GM12878 (cell line): Measurements from ENCODE around the gene EPB41L1. TPM values are rescaled to one million over a fixed set of nuclear protein-coding genes. Genes with fewer than 3 reads are reported as not detected.

Experiments
- ATAC-seq: fragments of 200-7000 bp; cut with Tn5 transposase; 3 replicates; pipeline ENCODE4 v1.9.1; 2020; ENCODE audit warnings: mild to moderate bottlenecking, moderate library complexity
- BruUV-seq: library from RNA; stranded (reverse); fragments of 400-500 nt; replicated peaks from 2 replicates; lab custom pipeline; 2021; lab: Mats Ljungman, UMichigan
- CTCF ChIA-PET: fragments of 300-600 bp; sonication (Branson Sonifier 250); formaldehyde crosslinking; extraction: SDS; loops from one replicate; lab custom pipeline; 2021; ENCODE audit warnings: inconsistent platforms; lab: Yijun Ruan, JAX
- POLR2A ChIA-PET: fragments of 350-600 bp; formaldehyde crosslinking; extraction: SDS; loops from one replicate; lab custom pipeline; 2021; ENCODE audit warnings: inconsistent platforms; lab: Charles Lee
- RAD21 ChIA-PET: fragments of 300-600 bp; sonication (Branson Sonifier 250); formaldehyde crosslinking; loops from one replicate; lab custom pipeline; 2023; ENCODE audit warnings: antibody characterized with exemption; ENCODE audit not compliant: unreplicated experiment; lab: Charles Lee
- SMC1A ChIA-PET: fragments of 300-600 bp; sonication (Branson Sonifier 250); formaldehyde crosslinking; loops from one replicate; lab custom pipeline; 2023; ENCODE audit not compliant: unreplicated experiment, uncharacterized antibody; lab: Charles Lee
- DNase-seq: peaks from one replicate; pipeline ENCODE4 v3.0.0-alpha.2; 2011; ENCODE audit warnings: low read depth, low spot score
- FAIRE-seq: peaks from 3 replicates; lab custom pipeline; 2011; peaks lifted over from hg19 to GRCh38; lab: Jason Lieb, UNC
- H2AFZ ChIP-seq: 2 replicates; pipeline ENCODE4 v1.6.0; 2011; ENCODE audit warnings: low read depth, low read length, control low read depth; ENCODE audit not compliant: control insufficient read depth
- H3K27ac ChIP-seq: 2 replicates; pipeline ENCODE4 v1.5.1; 2011; ENCODE audit warnings: control low read depth; ENCODE audit not compliant: control insufficient read depth, insufficient read depth
- H3K27me3 ChIP-seq, 2 experiments: replicated peaks in 1 of 2; 2 replicates each; pipeline versions ENCODE4 v1.6.0 to v1.6.1; 2011; ENCODE audit warnings: low read length in 1 of 2; ENCODE audit not compliant: control insufficient read depth in 2 of 2, insufficient read depth in 2 of 2
- H3K36me3 ChIP-seq, 2 experiments: 2 replicates each; pipeline ENCODE4 v1.5.1; 2011; ENCODE audit warnings: low read length in 1 of 2; ENCODE audit not compliant: control insufficient read depth in 2 of 2, insufficient read depth in 2 of 2
- H3K4me1 ChIP-seq: 2 replicates; pipeline ENCODE4 v1.6.1; 2011; ENCODE audit warnings: mild to moderate bottlenecking, low read length, moderate library complexity, mixed read lengths; ENCODE audit not compliant: control insufficient read depth, insufficient read depth
- H3K4me2 ChIP-seq: 2 replicates; pipeline ENCODE4 v1.6.0; 2011; ENCODE audit warnings: control low read depth; ENCODE audit not compliant: control insufficient read depth, insufficient read depth
- H3K4me3 ChIP-seq: fragments of 200-600 bp; sonication (generic); 2 replicates; pipeline ENCODE4 v1.5.1; 2016
- H3K79me2 ChIP-seq: 2 replicates; pipeline ENCODE4 v1.6.0; 2011; ENCODE audit warnings: low read length; ENCODE audit not compliant: control insufficient read depth, insufficient read depth
- H3K9ac ChIP-seq: 2 replicates; pipeline ENCODE4 v1.8.0; 2011; ENCODE audit warnings: low read length, control low read depth, mixed read lengths; ENCODE audit not compliant: control insufficient read depth, insufficient read depth
- H3K9me3 ChIP-seq: replicated peaks from 3 replicates; pipeline ENCODE4 v1.5.1; 2011; ENCODE audit warnings: mild to moderate bottlenecking, low read length; ENCODE audit not compliant: control insufficient read depth, insufficient read depth
- H4K20me1 ChIP-seq: 2 replicates; pipeline ENCODE4 v1.6.0; 2011; ENCODE audit not compliant: control insufficient read depth, insufficient read depth
- ASH2L ChIP-seq: fragments of 300-600, 200-600 bp; sonication (generic); IDR thresholded peaks from 2 replicates; pipeline ENCODE4 v1.6.1; 2017; ENCODE audit warnings: low read depth, mild to moderate bottlenecking, borderline replicate concordance
- DPF2 ChIP-seq: fragments of 450-650 bp; IDR thresholded peaks from 2 replicates; pipeline ENCODE4 v1.6.1; 2017; ENCODE audit warnings: mild to moderate bottlenecking
- MYB ChIP-seq: fragments of 150-350 bp; IDR thresholded peaks from 2 replicates; pipeline ENCODE4 v1.6.1; 2014; ENCODE audit warnings: mild to moderate bottlenecking, low read depth, low read length, borderline replicate concordance
- RFX5 ChIP-seq: IDR thresholded peaks from 2 replicates; pipeline ENCODE4 v1.6.1; 2011; ENCODE audit warnings: low read depth, low read length, improper control_type of control experiment
- SIX5 ChIP-seq: IDR thresholded peaks from 2 replicates; pipeline ENCODE4 v1.6.1; 2011; ENCODE audit warnings: mild to moderate bottlenecking, low read depth, low read length, moderate library complexity; ENCODE audit not compliant: severe bottlenecking
- SUZ12 ChIP-seq: fragments of 200-600 bp; sonication (generic); IDR thresholded peaks from one replicate; pipeline ENCODE4 v1.6.1; 2018; ENCODE audit warnings: antibody characterized with exemption, mild to moderate bottlenecking; ENCODE audit not compliant: unreplicated experiment
- ZBED1 ChIP-seq: IDR thresholded peaks from 2 replicates; pipeline ENCODE4 v1.6.1; 2016; ENCODE audit warnings: borderline replicate concordance
- WGBS: methylation state at CpG from one replicate; pipeline ENCODE4 v1.1.6; 2016; ENCODE audit warnings: low lambda C conversion rate; ENCODE audit not compliant: insufficient replicate concordance, insufficient coverage; ENCODE audit errors: missing lambda C conversion rate; 5-methylcytosine and 5-hydroxymethylcytosine counted together
- in situ Hi-C: fragments of 300-500 bp; cut with MboI; formaldehyde crosslinking; loops from 9 replicates; pipeline ENCODE4 v1.14.3; 2018; ENCODE audit warnings: mixed read lengths
- intact Hi-C: fragments of 100-400 bp; cut with micrococcal nuclease; formaldehyde crosslinking; loops from one replicate; pipeline ENCODE4 v1.14.2; 2022; ENCODE audit not compliant: unreplicated experiment
- polyA plus RNA-seq, 11 experiments: library from polyadenylated mRNA; depleted of rRNA in 4 of 11; unstranded in 6 of 11; stranded (reverse) in 5 of 11; fragments of >200 nt; fragmentation: Nextera tagmentation in 4 of 11; fragmentation: Illumina TruSeq in 1 of 11; extraction: Ambion mirVana in 4 of 11; extraction: Trizol in 1 of 11; gene quantifications; 1 replicate in 1 of 11; 2 replicates in 10 of 11; pipeline versions ENCODE4 v1.2.1 to v1.2.3, GENCODE V29; 2011 to 2016; ENCODE audit warnings: inconsistent platforms in 2 of 11, missing spikeins in 2 of 11, low read depth in 1 of 11
- total RNA-seq, 4 experiments: library from RNA; depleted of rRNA in 3 of 4; stranded (reverse); fragments of >200 nt in 3 of 4; fragmentation: Illumina TruSeq in 1 of 4; extraction: Trizol in 1 of 4; gene quantifications; 2 replicates each; pipeline versions ENCODE4 v1.2.1 to v1.2.3, GENCODE V29; 2013 to 2021
- TF ChIP-seq, protein P1 (sequence below): fragments of 450-650 bp; IDR thresholded peaks from 2 replicates; pipeline ENCODE4 v1.6.1; 2017; ENCODE audit warnings: antibody characterized with exemption, mild to moderate bottlenecking, moderate library complexity

The EPB41L1 gene
- total and polyA plus RNA-seq, 10 of the 15 experiments (the other 5 are each of a cell fraction or from before 2014, with no cell fraction given) = 0.08 to 3.2 (median 0.31) TPM

DNA sequence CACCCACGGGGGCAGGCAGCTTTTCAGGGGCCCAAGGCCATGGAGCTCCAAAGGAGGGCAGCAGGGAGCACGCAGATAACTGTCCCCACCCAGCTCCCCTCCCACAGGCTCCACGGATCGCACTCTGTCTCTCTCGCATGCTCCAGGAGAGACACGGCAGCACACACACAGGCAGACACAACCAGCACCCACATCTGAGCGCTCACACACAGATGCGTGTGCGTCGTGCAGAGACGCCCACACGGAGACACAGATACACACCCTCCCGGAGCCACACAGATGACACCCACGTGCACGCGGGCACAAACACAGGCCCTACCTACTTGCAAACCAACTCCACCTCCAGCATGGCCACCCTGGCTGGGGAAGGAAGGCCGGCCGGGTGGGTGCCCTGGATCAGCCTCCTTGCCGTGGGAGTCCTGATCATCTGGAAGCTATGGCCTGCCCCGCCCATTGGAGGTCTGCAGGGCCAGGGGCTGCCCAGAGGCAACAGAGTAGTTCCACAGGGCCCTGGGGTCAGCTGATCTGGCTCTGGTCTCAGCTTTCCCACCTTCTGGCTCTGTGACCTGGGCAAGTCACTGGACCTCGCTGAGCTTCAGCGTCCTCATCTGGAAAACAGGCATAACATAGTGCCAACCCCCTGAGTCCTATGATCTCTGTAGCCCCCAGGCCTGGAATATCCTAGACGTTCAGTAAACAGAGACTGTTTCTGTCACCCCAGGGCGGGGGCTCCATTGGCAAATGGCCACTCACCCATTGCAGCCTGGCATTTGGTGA is 113.3 kb downstream of the EPB41L1 start:
- intact Hi-C loops (no loop called here), in situ Hi-C loops (no loop called here)
- ATAC-seq (no peak), FAIRE-seq (no peak), DNase-seq (no peak)
- SMC1A ChIA-PET = interaction anchor here (1.5 kb wide), 1 partner anchor 12 kb away, joined by 3 read pairs; no protein-coding TSS in a partner anchor
- RAD21 ChIA-PET = no interaction called here
- Histone ChIP-seq H3K4me3 (no peak overlapping the region), H3K79me2 (no peaks in the 10 kb centered on the region), H3K4me2 (no peak overlapping the region), H3K4me1 (no peaks in the 10 kb centered on the region), H3K9ac (no peak overlapping the region), H3K27ac (no peak overlapping the region), H3K36me3 (no peaks in the 10 kb centered on the region), H2AFZ (no peak overlapping the region), H3K9me3 (no peaks in the 10 kb centered on the region), H4K20me1 (no peaks in the 10 kb centered on the region), H3K27me3 (peaks cover 0 to 2% of the 10 kb centered on the region in 2 experiments; a peak in 2 of 4 replicates)
- BruUV-seq = no TSS peak
- TF ChIP-seq MYB (no peak), DPF2 (no peak), ASH2L (no peak), ZBED1 (no peak), SUZ12 (no peak), SIX5 (no peak), RFX5 (no peak)
- TF ChIP-seq, protein P1, sequence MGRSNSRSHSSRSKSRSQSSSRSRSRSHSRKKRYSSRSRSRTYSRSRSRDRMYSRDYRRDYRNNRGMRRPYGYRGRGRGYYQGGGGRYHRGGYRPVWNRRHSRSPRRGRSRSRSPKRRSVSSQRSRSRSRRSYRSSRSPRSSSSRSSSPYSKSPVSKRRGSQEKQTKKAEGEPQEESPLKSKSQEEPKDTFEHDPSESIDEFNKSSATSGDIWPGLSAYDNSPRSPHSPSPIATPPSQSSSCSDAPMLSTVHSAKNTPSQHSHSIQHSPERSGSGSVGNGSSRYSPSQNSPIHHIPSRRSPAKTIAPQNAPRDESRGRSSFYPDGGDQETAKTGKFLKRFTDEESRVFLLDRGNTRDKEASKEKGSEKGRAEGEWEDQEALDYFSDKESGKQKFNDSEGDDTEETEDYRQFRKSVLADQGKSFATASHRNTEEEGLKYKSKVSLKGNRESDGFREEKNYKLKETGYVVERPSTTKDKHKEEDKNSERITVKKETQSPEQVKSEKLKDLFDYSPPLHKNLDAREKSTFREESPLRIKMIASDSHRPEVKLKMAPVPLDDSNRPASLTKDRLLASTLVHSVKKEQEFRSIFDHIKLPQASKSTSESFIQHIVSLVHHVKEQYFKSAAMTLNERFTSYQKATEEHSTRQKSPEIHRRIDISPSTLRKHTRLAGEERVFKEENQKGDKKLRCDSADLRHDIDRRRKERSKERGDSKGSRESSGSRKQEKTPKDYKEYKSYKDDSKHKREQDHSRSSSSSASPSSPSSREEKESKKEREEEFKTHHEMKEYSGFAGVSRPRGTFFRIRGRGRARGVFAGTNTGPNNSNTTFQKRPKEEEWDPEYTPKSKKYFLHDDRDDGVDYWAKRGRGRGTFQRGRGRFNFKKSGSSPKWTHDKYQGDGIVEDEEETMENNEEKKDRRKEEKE = no peak
- POLR2A ChIA-PET = interaction anchor here (1.0 kb wide), 1 partner anchor 36 kb away, joined by 3 read pairs; no protein-coding TSS in a partner anchor
- 51% methylated on average over 24 of the region's 24 CpGs for WGBS
- CTCF ChIA-PET = no interaction called here
